ENCODE measurements around the gene DLG2. TPM values are rescaled to one million over a fixed set of nuclear protein-coding genes. Genes with fewer than 3 reads are reported as not detected.

DLG2 gene
- total and polyA plus RNA-seq, 3 experiments from 2014 or later: 0.81 to 1.5 (median 1.3) TPM

- DNase-seq: no peak
- Mint-ChIP-seq H3K9me3 (peaks cover 0 to 19% (median 4%) of the 10 kb centered on the region in 5 donors), H3K27me3 (no peaks in the 10 kb centered on the region), H3K27ac (no peak overlapping the region), H3K4me1 (no peaks in the 10 kb centered on the region), H3K36me3 (no peaks in the 10 kb centered on the region), H3K4me3 (no peak overlapping the region)
- CTCF ChIA-PET: no interaction called here
- Histone ChIP-seq H3K4me1 (ENCODE audit: insufficient read depth, low read length) (no peaks in the 10 kb centered on the region), H3K27me3 (ENCODE audit: insufficient read depth, low read length, poor library complexity, severe bottlenecking) (no peaks in the 10 kb centered on the region), H3K27ac (ENCODE audit: low read depth, low read length) (no peak overlapping the region), H3K9me3 (ENCODE audit: low read length) (no peaks in the 10 kb centered on the region), H3K36me3 (ENCODE audit: insufficient read depth, low read length) (no peaks in the 10 kb centered on the region), H3K4me3 (ENCODE audit: low read length) (no peak overlapping the region)
- POLR2A ChIA-PET: no interaction called here
These were observed 1281.5 kb downstream of the DLG2 start for GRCh38 chr11:84345597-84345996.

GRCh38 chr11:84345027-84345426, 1282.1 kb downstream of the DLG2 start:
- Histone ChIP-seq H3K27me3 (ENCODE audit: insufficient read depth, low read length, poor library complexity, severe bottlenecking) (no peaks in the 10 kb centered on the region), H3K36me3 (ENCODE audit: insufficient read depth, low read length) (no peaks in the 10 kb centered on the region), H3K4me1 (ENCODE audit: insufficient read depth, low read length) (no peaks in the 10 kb centered on the region), H3K9me3 (ENCODE audit: low read length) (no peaks in the 10 kb centered on the region), H3K27ac (ENCODE audit: low read depth, low read length) (no peak overlapping the region), H3K4me3 (ENCODE audit: low read length) (no peak overlapping the region)
- POLR2A ChIA-PET: no interaction called here
- no peaks in the 10 kb centered on the region for H3K36me3 Mint-ChIP-seq
- no peak for DNase-seq
- no peak overlapping the region for H3K4me3 Mint-ChIP-seq
- H3K4me1 Mint-ChIP-seq: no peaks in the 10 kb centered on the region
- no peak overlapping the region for H3K27ac Mint-ChIP-seq
- CTCF ChIA-PET: no interaction called here
- H3K27me3 Mint-ChIP-seq: no peaks in the 10 kb centered on the region
- H3K9me3 Mint-ChIP-seq: peaks cover 0 to 24% (median 4%) of the 10 kb centered on the region in 5 donors

GRCh38 chr11:84339796-84340195, 1287.3 kb downstream of the DLG2 start:
- CTCF ChIA-PET: no interaction called here
- H3K27ac Mint-ChIP-seq: no peak overlapping the region
- no peak overlapping the region for H3K4me3 Mint-ChIP-seq
- H3K27ac ChIP-seq (ENCODE audit: low read depth, low read length): no peak overlapping the region
- no peak for DNase-seq
- no peaks in the 10 kb centered on the region for H3K27me3 ChIP-seq (ENCODE audit: insufficient read depth, low read length, poor library complexity, severe bottlenecking)
- no peaks in the 10 kb centered on the region for H3K4me1 ChIP-seq (ENCODE audit: insufficient read depth, low read length)
- no peaks in the 10 kb centered on the region for H3K27me3 Mint-ChIP-seq
- no peaks in the 10 kb centered on the region for H3K36me3 Mint-ChIP-seq
- H3K4me3 ChIP-seq (ENCODE audit: low read length): no peak overlapping the region
- no peaks in the 10 kb centered on the region for H3K4me1 Mint-ChIP-seq
- H3K9me3 Mint-ChIP-seq: peaks cover 0 to 44% (median 10%) of the 10 kb centered on the region in 5 donors
- POLR2A ChIA-PET: no interaction called here
- no peaks in the 10 kb centered on the region for H3K9me3 ChIP-seq (ENCODE audit: low read length)
- H3K36me3 ChIP-seq (ENCODE audit: insufficient read depth, low read length): no peaks in the 10 kb centered on the region

DNA sequence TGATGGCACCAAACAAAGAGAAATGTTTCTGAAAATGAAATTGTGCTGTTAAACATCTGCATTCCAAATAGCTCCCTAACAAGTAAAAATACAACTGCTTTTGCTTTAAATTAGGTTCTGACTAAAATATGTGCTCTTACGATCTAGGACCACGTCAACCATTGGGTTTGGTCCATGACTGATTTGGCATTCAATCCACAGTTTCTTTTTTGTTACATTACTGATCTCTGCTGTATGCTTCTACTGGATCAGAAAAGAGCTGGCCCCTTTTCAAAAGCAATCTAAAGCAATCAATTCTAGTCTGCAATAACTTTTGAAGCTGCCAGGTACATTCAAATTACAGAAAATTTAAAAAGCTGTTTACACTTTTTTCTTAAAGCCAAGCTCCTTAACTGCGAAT, 1293.9 kb downstream of the DLG2 start:
- ChIA-PET POLR2A (no interaction called here), CTCF (no interaction called here)
- DNase-seq: no peak
- no peaks in the 10 kb centered on the region for H3K4me1 ChIP-seq (ENCODE audit: insufficient read depth, low read length)
- Mint-ChIP-seq H3K9me3 (peaks cover 8 to 34% (median 15%) of the 10 kb centered on the region in 5 donors), H3K27me3 (no peaks in the 10 kb centered on the region), H3K4me3 (no peak overlapping the region), H3K4me1 (no peaks in the 10 kb centered on the region), H3K36me3 (no peaks in the 10 kb centered on the region), H3K27ac (no peak overlapping the region)
- H3K4me3 ChIP-seq (ENCODE audit: low read length): no peak overlapping the region
- no peaks in the 10 kb centered on the region for H3K27me3 ChIP-seq (ENCODE audit: insufficient read depth, low read length, poor library complexity, severe bottlenecking)
- H3K9me3 ChIP-seq (ENCODE audit: low read length): no peaks in the 10 kb centered on the region
- no peak overlapping the region for H3K27ac ChIP-seq (ENCODE audit: low read depth, low read length)
- H3K36me3 ChIP-seq (ENCODE audit: insufficient read depth, low read length): no peaks in the 10 kb centered on the region

DNA sequence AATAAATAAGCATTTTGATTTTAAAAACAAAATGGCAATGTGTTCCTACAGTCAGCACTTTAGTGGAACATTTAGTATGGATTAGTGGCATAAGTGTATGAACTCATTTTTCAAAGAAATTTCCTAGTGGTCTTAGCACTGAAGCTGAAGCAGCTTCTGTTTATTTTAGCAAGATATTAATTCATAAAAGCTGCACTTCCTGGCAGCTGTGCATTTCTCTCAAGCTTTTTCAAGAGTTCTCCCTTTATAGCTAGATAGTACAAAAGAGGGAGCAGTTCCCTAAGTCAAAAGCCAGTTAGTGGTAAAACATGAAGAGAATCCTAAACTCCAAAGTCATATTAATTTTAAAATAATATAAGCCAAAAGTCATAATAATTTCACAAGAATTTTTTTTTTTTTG, 1304.9 kb downstream of the DLG2 start:
- POLR2A ChIA-PET: no interaction called here

GRCh38 chr11:84319863-84320262, 1307.3 kb downstream of the DLG2 start:
- peaks cover 0 to 34% (median 5%) of the 10 kb centered on the region in 5 donors for H3K9me3 Mint-ChIP-seq
- no peaks in the 10 kb centered on the region for H3K9me3 ChIP-seq (ENCODE audit: low read length)
- H3K4me3 ChIP-seq (ENCODE audit: low read length): no peak overlapping the region
- H3K4me1 Mint-ChIP-seq: no peaks in the 10 kb centered on the region
- CTCF ChIA-PET: no interaction called here
- H3K36me3 Mint-ChIP-seq: no peaks in the 10 kb centered on the region
- no peaks in the 10 kb centered on the region for H3K4me1 ChIP-seq (ENCODE audit: insufficient read depth, low read length)
- no peak overlapping the region for H3K4me3 Mint-ChIP-seq
- H3K27ac Mint-ChIP-seq: no peak overlapping the region
- peaks cover 0 to 2% of the 10 kb centered on the region in 2 donors for H3K27me3 Mint-ChIP-seq
- H3K27me3 ChIP-seq (ENCODE audit: insufficient read depth, low read length, poor library complexity, severe bottlenecking): no peaks in the 10 kb centered on the region
- DNase-seq: no peak
- POLR2A ChIA-PET: no interaction called here
- H3K27ac ChIP-seq (ENCODE audit: low read depth, low read length): no peak overlapping the region
- no peaks in the 10 kb centered on the region for H3K36me3 ChIP-seq (ENCODE audit: insufficient read depth, low read length)

More for the DNA sequence above, 1304.9 kb downstream of the DLG2 start:
- no peaks in the 10 kb centered on the region for H3K4me1 ChIP-seq (ENCODE audit: insufficient read depth, low read length)
- Mint-ChIP-seq H3K4me3 (no peak overlapping the region), H3K36me3 (no peaks in the 10 kb centered on the region), H3K27me3 (peaks cover 0 to 2% of the 10 kb centered on the region in 2 donors), H3K4me1 (no peaks in the 10 kb centered on the region), H3K27ac (no peak overlapping the region), H3K9me3 (peaks cover 0 to 30% (median 8%) of the 10 kb centered on the region in 5 donors)
- no peaks in the 10 kb centered on the region for H3K36me3 ChIP-seq (ENCODE audit: insufficient read depth, low read length)
- CTCF ChIA-PET: no interaction called here
- no peak for DNase-seq
- H3K27me3 ChIP-seq (ENCODE audit: insufficient read depth, low read length, poor library complexity, severe bottlenecking): no peaks in the 10 kb centered on the region
- no peak overlapping the region for H3K4me3 ChIP-seq (ENCODE audit: low read length)
- no peak overlapping the region for H3K27ac ChIP-seq (ENCODE audit: low read depth, low read length)
- no peaks in the 10 kb centered on the region for H3K9me3 ChIP-seq (ENCODE audit: low read length)

GRCh38 chr11:84316866-84317555, 1310.1 kb downstream of the DLG2 start:
- Mint-ChIP-seq H3K36me3 (no peaks in the 10 kb centered on the region), H3K27ac (no peak overlapping the region), H3K9me3 (peaks cover 0 to 31% (median 11%) of the 10 kb centered on the region in 5 donors), H3K27me3 (no peaks in the 10 kb centered on the region), H3K4me3 (no peak overlapping the region), H3K4me1 (no peaks in the 10 kb centered on the region)
- POLR2A ChIA-PET: no interaction called here
- Histone ChIP-seq H3K4me1 (ENCODE audit: insufficient read depth, low read length) (no peaks in the 10 kb centered on the region), H3K4me3 (ENCODE audit: low read length) (no peak overlapping the region), H3K9me3 (ENCODE audit: low read length) (no peaks in the 10 kb centered on the region), H3K27ac (ENCODE audit: low read depth, low read length) (no peak overlapping the region), H3K27me3 (ENCODE audit: insufficient read depth, low read length, poor library complexity, severe bottlenecking) (no peaks in the 10 kb centered on the region), H3K36me3 (ENCODE audit: insufficient read depth, low read length) (no peaks in the 10 kb centered on the region)
- DNase-seq: no peak
- CTCF ChIA-PET: no interaction called here

DNA sequence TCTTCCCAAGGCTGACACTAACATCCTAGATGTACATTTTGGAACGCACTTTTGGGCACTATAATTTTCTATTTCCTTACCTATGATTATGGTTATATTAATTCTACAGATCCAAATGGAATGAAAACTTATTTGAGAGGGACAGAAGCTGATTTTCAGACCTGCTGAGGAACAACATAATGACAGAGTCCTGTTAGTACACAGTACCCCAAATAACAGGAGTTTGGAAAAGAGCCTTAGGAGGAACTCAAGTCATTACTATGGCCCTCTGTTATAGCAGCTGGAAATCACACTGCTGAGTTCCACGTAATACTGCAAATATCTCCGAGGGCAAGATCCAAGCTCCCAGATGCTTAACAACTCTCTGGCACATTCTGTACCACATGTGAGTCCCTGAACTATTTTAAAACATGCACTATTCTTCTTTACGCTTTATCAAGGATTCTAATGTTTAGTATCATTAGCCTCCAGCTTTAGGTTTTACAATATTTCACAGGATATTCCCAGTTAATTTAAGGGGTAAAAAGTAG, 1313.2 kb downstream of the DLG2 start:
- Histone ChIP-seq H3K27ac (ENCODE audit: low read depth, low read length) (no peak overlapping the region), H3K27me3 (ENCODE audit: insufficient read depth, low read length, poor library complexity, severe bottlenecking) (no peaks in the 10 kb centered on the region), H3K36me3 (ENCODE audit: insufficient read depth, low read length) (no peaks in the 10 kb centered on the region), H3K4me1 (ENCODE audit: insufficient read depth, low read length) (no peaks in the 10 kb centered on the region), H3K9me3 (ENCODE audit: low read length) (no peaks in the 10 kb centered on the region), H3K4me3 (ENCODE audit: low read length) (no peak overlapping the region)
- Mint-ChIP-seq H3K36me3 (no peaks in the 10 kb centered on the region), H3K27me3 (no peaks in the 10 kb centered on the region), H3K9me3 (peaks cover 3 to 38% (median 17%) of the 10 kb centered on the region in 5 donors), H3K4me3 (no peak overlapping the region), H3K4me1 (no peaks in the 10 kb centered on the region), H3K27ac (no peak overlapping the region)
- ChIA-PET POLR2A (no interaction called here), CTCF (no interaction called here)
- DNase-seq: no peak
